Keratinocyte (primary cell): ENCODE data around the gene NEGR1. TPM values are rescaled to one million over a fixed set of nuclear protein-coding genes. Genes with fewer than 3 reads are reported as not detected.
"Not testable (repeated sequence)": the region's sequence is repeated elsewhere in the genome, so short reads cannot be mapped to it uniquely, and the experiment has no call there.

Source experiments
- DNase-seq: peaks from one replicate; pipeline ENCODE4 v3.0.0-alpha.2; 2011; ENCODE audit warnings: low read depth, missing footprints, low spot score
- FAIRE-seq: peaks from 2 replicates; lab custom pipeline; 2011; peaks lifted over from hg19 to GRCh38; lab: Jason Lieb, UNC
- H2AFZ ChIP-seq: 2 replicates; pipeline ENCODE4 v1.6.0; 2012; ENCODE audit warnings: low read length, control low read depth, inconsistent platforms; ENCODE audit not compliant: control insufficient read depth
- H3K27ac ChIP-seq: 2 replicates; pipeline ENCODE4 v1.5.1; 2011; ENCODE audit warnings: low read length; ENCODE audit not compliant: control insufficient read depth, insufficient read depth
- H3K27me3 ChIP-seq: 3 replicates; pipeline ENCODE4 v1.6.0; 2011; ENCODE audit warnings: low read length; ENCODE audit not compliant: control insufficient read depth, insufficient read depth; ENCODE audit errors: extremely low read depth
- H3K36me3 ChIP-seq, 2 experiments: 2 replicates in 1 of 2; 3 replicates in 1 of 2; pipeline ENCODE4 v1.5.1; 2011; ENCODE audit warnings: low read length in 2 of 2, mild to moderate bottlenecking in 1 of 2; ENCODE audit not compliant: control insufficient read depth in 2 of 2, insufficient read depth in 2 of 2; ENCODE audit errors: extremely low read depth in 1 of 2
- H3K4me1 ChIP-seq: 3 replicates; pipeline ENCODE4 v1.5.1; 2011; ENCODE audit warnings: low read length; ENCODE audit not compliant: control insufficient read depth, insufficient read depth; ENCODE audit errors: extremely low read depth
- H3K4me2 ChIP-seq: 3 replicates; pipeline ENCODE4 v1.6.0; 2011; ENCODE audit warnings: low read depth, low read length; ENCODE audit not compliant: control insufficient read depth, insufficient read depth; ENCODE audit errors: extremely low read depth
- H3K4me3 ChIP-seq, 3 experiments: fragments of 200-600 bp in 1 of 3; sonication (generic) in 1 of 3; 2 replicates in 2 of 3; 3 replicates in 1 of 3; pipeline ENCODE4 v1.5.1; 2011 to 2016; ENCODE audit warnings: low read length in 3 of 3, mild to moderate bottlenecking in 3 of 3, control low read depth in 2 of 3, inconsistent platforms in 1 of 3, low read depth in 1 of 3, mixed read lengths in 1 of 3, mixed run types in 1 of 3, moderate library complexity in 1 of 3; ENCODE audit not compliant: control insufficient read depth in 2 of 3, insufficient read depth in 2 of 3; ENCODE audit errors: extremely low read depth in 1 of 3
- H3K79me2 ChIP-seq: 2 replicates; pipeline ENCODE4 v1.6.0; 2012; ENCODE audit warnings: low read length; ENCODE audit not compliant: control insufficient read depth, insufficient read depth
- H3K9ac ChIP-seq: 3 replicates; pipeline ENCODE4 v1.6.0; 2011; ENCODE audit warnings: low read length; ENCODE audit not compliant: control insufficient read depth, insufficient read depth; ENCODE audit errors: extremely low read depth
- H3K9me1 ChIP-seq: 3 replicates; pipeline ENCODE4 v1.6.0; 2011; ENCODE audit warnings: low read length; ENCODE audit not compliant: control insufficient read depth, insufficient read depth; ENCODE audit errors: extremely low read depth
- H3K9me3 ChIP-seq: 2 replicates; pipeline ENCODE4 v1.5.1; 2012; ENCODE audit warnings: low read depth, low read length; ENCODE audit not compliant: control insufficient read depth
- H4K20me1 ChIP-seq: 3 replicates; pipeline ENCODE4 v1.6.0; 2011; ENCODE audit warnings: low read length; ENCODE audit not compliant: control insufficient read depth, insufficient read depth; ENCODE audit errors: extremely low read depth
- EZH2 ChIP-seq: IDR thresholded peaks from one replicate; pipeline ENCODE4 v1.6.1; 2012; ENCODE audit warnings: inconsistent platforms, mild to moderate bottlenecking, low read length, moderate library complexity
- dilution Hi-C: fragments of 300-500 bp; cut with MboI; formaldehyde crosslinking; loops from one replicate; pipeline ENCODE4 v1.7.0; 2020; ENCODE audit warnings: low sequenced_read_pairs; ENCODE audit not compliant: extremely low pct_ligation_motif_present
- polyA plus RNA-seq, 5 experiments: library from polyadenylated mRNA; depleted of rRNA in 3 of 5; stranded (reverse) in 3 of 5; stranded (forward) in 1 of 5; unstranded in 1 of 5; fragments of >200 nt; gene quantifications; 1 replicate in 1 of 5; 2 replicates in 3 of 5; 3 replicates in 1 of 5; pipeline versions ENCODE4 v1.2.1 to v1.2.3, GENCODE V29; 2011 to 2012; ENCODE audit warnings: missing spikeins in 2 of 5, low read depth in 1 of 5, low replicate concordance in 1 of 5
- TF ChIP-seq, protein P1 (sequence below), 3 experiments: IDR thresholded peaks in 1 of 3; conservative IDR thresholded peaks in 1 of 3; optimal IDR thresholded peaks in 1 of 3; 2 replicates in 2 of 3; 3 replicates in 1 of 3; pipeline versions ENCODE3 to v1.5.1; 2011; ENCODE audit warnings: low read length in 3 of 3, mild to moderate bottlenecking in 3 of 3, moderate library complexity in 2 of 3, control low read depth in 1 of 3, inconsistent platforms in 1 of 3; ENCODE audit not compliant: insufficient read depth in 2 of 3; ENCODE audit errors: extremely low read depth in 1 of 3

NEGR1 gene
- polyA plus RNA-seq, 1 donor (not counting 4 experiments of a cell fraction or from before 2014, with no cell fraction given): 1.6 TPM

DNA sequence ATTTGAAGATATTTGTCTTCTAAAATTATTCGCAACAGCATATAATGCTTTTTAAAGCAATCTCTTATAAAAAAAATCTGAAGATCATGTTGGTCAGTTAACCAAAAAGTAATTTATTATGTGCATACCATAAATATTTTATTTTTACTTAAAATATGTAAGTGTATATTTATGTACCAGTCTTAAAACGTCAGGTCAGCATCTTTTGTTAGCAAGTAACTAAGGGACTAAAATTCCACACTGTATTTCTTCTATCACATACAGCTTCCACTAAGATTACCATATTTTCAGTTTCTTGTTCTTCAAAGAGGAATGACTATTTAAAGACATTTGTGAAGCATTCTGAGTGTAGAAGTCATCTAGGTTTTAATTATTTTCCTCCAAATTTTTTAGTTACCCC lies 19.6 kb downstream of the NEGR1 start:
- Histone ChIP-seq H3K9me1 (no peaks in the 10 kb centered on the region), H3K4me2 (no peak overlapping the region), H3K79me2 (no peaks in the 10 kb centered on the region), H3K36me3 (no peaks in the 10 kb centered on the region), H3K4me1 (no peaks in the 10 kb centered on the region), H2AFZ (no peak overlapping the region), H3K27me3 (no peaks in the 10 kb centered on the region), H3K9ac (no peak overlapping the region), H4K20me1 (no peaks in the 10 kb centered on the region), H3K4me3 (no peak overlapping the region), H3K27ac (no peak overlapping the region), H3K9me3 (no peaks in the 10 kb centered on the region)
- DNase-seq (no peak), FAIRE-seq (no peak)
- no peak for TF ChIP-seq EZH2
- TF ChIP-seq, protein P1, sequence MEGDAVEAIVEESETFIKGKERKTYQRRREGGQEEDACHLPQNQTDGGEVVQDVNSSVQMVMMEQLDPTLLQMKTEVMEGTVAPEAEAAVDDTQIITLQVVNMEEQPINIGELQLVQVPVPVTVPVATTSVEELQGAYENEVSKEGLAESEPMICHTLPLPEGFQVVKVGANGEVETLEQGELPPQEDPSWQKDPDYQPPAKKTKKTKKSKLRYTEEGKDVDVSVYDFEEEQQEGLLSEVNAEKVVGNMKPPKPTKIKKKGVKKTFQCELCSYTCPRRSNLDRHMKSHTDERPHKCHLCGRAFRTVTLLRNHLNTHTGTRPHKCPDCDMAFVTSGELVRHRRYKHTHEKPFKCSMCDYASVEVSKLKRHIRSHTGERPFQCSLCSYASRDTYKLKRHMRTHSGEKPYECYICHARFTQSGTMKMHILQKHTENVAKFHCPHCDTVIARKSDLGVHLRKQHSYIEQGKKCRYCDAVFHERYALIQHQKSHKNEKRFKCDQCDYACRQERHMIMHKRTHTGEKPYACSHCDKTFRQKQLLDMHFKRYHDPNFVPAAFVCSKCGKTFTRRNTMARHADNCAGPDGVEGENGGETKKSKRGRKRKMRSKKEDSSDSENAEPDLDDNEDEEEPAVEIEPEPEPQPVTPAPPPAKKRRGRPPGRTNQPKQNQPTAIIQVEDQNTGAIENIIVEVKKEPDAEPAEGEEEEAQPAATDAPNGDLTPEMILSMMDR (optimal IDR thresholded peaks at IDR 0.05 in 1 of 3, IDR thresholded peaks at IDR 0.05 in 1 of 3, conservative IDR thresholded peaks at IDR 0.05 in 1 of 3; ENCODE audit: extremely low read depth in 1 of 3, insufficient read depth in 2 of 3, low read length in 3 of 3): no peak
- dilution Hi-C loops: no loop called here

- no peaks in the 10 kb centered on the region for H4K20me1 ChIP-seq
- no peak overlapping the region for H2AFZ ChIP-seq
- dilution Hi-C loops: no loop called here
- no peak overlapping the region for H3K27ac ChIP-seq
- no peaks in the 10 kb centered on the region for H3K9me3 ChIP-seq
- H3K36me3 ChIP-seq: no peaks in the 10 kb centered on the region
- no peak overlapping the region for H3K9ac ChIP-seq
- TF ChIP-seq EZH2: no peak
- no peak overlapping the region for H3K4me2 ChIP-seq
- no peak for DNase-seq
- no peaks in the 10 kb centered on the region for H3K4me1 ChIP-seq
- no peaks in the 10 kb centered on the region for H3K79me2 ChIP-seq
- H3K27me3 ChIP-seq: no peaks in the 10 kb centered on the region
- H3K4me3 ChIP-seq: no peak overlapping the region
- H3K9me1 ChIP-seq: no peaks in the 10 kb centered on the region
- no peak for FAIRE-seq
These were observed 29.2 kb downstream of the NEGR1 start for GRCh38 chr1:72253132-72253531.

DNA sequence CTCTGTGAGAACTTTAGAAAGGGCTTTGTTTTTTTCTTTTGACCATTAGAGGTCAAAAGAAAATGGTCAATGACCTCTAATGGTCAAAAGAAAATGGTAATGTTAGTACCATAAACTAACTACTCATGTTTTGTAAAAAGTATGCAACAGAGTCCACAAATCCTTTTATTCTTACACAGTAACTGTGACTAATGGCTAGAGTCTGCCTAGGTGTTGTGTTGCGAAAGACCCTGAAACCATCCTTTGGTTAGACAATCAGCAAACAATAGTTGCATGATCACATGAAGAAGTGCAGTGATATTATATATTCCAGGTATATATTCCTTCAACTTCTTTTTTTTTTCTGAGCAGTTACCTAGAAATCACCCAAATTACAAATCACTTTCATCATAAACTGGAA lies 40.9 kb downstream of the NEGR1 start:
- no peak for DNase-seq
- H3K9me3 ChIP-seq: no peaks in the 10 kb centered on the region
- no peak overlapping the region for H3K4me3 ChIP-seq
- dilution Hi-C loops: no loop called here
- no peaks in the 10 kb centered on the region for H3K79me2 ChIP-seq
- H4K20me1 ChIP-seq: no peaks in the 10 kb centered on the region
- no peak overlapping the region for H3K27ac ChIP-seq
- H3K9ac ChIP-seq: no peak overlapping the region
- no peak overlapping the region for H2AFZ ChIP-seq
- no peaks in the 10 kb centered on the region for H3K4me1 ChIP-seq
- TF ChIP-seq, protein P1 (optimal IDR thresholded peaks at IDR 0.05 in 1 of 3, IDR thresholded peaks at IDR 0.05 in 1 of 3, conservative IDR thresholded peaks at IDR 0.05 in 1 of 3; ENCODE audit: extremely low read depth in 1 of 3, insufficient read depth in 2 of 3, low read length in 3 of 3): no peak
- TF ChIP-seq EZH2: no peak
- no peaks in the 10 kb centered on the region for H3K36me3 ChIP-seq
- no peak overlapping the region for H3K4me2 ChIP-seq
- H3K9me1 ChIP-seq: no peaks in the 10 kb centered on the region
- FAIRE-seq: no peak
- no peaks in the 10 kb centered on the region for H3K27me3 ChIP-seq

GRCh38 chr1:72235931-72236330 lies 46.4 kb downstream of the NEGR1 start:
- H3K36me3 ChIP-seq, H3K27me3 ChIP-seq, H3K9ac ChIP-seq, FAIRE-seq, H3K4me3 ChIP-seq, H3K9me3 ChIP-seq, H3K79me2 ChIP-seq, H4K20me1 ChIP-seq, H3K27ac ChIP-seq, H3K9me1 ChIP-seq, H3K4me1 ChIP-seq, DNase-seq, H3K4me2 ChIP-seq, dilution Hi-C loops, H2AFZ ChIP-seq: not testable (repeated sequence)
